Measurements from ENCODE around the gene RPS3A.
"Not testable (repeated sequence)": the region's sequence is repeated elsewhere in the genome, so short reads cannot be mapped to it uniquely, and the experiment has no call there.

The RPS3A gene

DNA sequence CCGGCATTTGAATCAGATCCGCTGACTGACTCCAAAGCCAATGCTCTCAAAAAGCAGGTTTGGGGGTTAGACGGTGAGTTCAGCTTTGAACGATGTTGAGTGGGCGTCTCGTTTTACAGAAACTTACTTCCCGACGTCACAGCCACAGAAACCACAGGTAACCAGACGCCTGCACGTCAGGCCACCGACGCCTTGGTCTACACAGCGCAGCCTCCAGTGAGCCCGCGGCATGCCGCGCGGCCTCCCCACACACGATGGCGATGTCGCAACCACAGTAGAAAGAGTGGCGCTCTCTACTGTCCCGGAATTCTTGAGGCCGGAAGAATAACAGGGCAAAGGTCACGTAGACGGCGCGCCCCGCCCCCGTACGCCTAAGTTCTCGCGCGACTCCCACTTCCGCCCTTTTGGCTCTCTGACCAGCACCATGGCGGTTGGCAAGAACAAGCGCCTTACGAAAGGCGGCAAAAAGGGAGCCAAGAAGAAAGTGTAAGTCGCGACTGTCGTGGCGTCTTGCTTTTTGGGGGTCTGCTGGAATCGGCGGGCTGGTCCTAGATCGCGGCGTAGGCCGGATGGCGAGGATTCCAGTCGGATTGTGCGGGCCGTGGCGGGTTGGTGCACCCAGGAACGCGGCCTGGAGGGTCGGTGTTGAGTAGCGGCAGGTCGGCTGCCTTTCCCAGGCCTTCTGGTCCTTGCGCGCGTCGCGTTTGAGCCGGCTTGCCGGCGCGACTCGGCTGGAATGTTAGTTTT lies at the start of gene RPS3A:
Gene RPS3A, plus strand, starts transcription at position 400 of the 747 bp plus-strand sequence. Its CDS starts 25 bp downstream, at position 425.
- DNase-seq: peak; percentile 99

DNA sequence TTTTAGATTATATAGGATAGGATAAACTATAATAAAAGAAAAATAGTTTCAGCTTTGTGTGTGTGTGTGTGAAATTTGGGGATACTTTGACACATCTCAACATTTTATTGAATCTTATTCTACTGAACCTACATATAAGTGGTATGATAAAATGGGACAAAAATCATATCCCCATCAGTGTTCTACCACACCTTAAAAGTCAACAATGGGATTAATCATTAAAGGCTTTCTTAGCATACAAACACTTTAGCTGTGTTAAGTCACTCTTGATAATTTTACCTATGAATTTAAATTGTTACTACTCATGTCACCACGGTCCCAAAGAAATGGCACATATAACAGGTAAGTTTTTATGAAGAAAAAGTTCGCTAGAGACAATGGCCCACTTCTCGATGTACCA lies 46.6 kb upstream of the RPS3A start:
- DNase-seq: no peak

DNA sequence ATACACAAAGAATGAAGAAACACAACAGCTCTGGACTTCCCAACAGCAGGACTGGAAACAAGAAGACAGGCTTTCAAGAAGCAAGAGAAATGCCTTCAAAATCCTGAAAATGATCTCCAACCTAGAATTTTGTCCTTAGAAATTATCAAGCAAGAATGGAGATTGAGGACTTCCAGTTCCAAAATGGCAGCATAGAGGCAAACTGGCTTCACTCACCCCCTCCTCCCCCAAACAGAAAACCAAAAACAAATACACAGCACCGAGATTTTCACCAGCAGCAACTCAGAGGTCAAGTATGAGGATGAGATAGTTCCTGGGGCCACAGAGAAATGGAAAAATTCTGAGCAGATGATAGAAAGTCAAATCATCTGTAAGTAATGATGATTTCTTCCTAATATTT lies 43.9 kb upstream of the RPS3A start:
- no peak for DNase-seq

DNA sequence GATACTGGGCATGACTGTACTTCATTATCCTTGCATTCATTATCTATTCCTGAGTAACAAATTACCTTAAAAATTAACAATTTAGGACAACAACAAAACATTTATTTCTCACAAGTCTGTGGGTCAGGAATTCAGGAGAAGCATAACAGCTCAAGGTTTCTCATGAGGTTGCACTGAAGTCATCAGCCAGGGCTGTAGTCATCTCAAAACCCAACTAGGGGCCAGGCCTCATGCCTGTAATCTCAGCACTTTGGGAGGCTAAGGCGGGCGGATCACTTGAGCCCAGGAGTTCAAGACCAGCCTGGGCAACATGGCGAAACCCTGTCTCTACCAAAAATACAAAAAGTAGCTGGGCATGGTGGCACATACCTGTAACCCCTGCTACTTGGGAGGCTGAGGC lies 36.3 kb upstream of the RPS3A start:
- DNase-seq: not testable (repeated sequence)

DNA sequence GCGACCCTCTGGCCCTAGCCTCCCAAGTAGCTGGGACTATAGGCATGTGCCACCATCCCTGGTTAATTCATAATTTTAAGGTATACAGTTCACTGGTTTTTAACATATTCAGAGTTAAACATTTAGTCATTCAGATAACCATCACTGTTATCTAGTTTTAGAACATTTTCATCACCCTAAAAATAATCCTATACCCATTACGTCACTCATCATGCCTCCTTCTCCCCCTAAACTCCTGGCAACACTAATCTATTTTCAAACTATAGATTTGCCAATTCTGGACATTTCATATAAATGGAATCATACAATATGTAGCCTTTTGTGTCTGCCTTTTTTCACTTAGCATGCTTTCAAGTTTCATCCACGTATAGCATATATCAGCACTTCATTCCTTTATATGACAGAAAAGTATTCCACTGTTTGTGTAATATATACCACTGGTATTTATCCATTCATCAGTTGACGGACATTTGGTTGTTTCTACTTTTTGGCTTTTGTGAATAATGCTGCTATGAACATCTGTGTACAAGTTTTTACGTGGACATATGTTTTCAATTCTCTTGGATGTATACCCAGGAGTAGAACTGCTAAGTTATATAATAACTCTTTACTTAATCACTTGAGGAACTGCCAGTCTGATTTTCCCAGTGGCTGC lies 32.0 kb upstream of the RPS3A start:
- DNase-seq: no peak

DNA sequence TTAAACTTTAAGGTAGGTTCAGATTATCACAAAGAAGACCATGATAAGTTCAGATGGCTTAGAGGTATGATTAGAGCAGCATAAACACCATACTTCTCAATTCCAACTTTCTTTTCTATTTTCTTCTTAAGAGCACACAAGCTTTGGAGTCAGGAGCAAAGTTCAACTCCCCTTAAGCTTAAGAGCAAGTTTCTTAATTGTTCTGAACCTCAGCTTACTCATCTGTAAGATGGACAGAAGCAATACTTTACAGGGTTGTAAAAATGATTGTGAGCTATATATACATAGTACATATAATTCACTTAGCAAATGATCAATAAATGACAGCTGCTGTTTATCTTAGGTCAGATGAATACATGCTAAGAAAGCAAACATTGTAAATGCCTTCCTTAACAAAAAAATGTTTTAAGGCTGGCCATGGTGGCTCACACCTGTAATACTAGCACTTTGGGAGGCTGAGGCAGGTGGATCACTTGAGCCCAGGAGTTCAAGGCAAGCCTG lies 25.0 kb upstream of the RPS3A start:
- no peak for DNase-seq

DNA sequence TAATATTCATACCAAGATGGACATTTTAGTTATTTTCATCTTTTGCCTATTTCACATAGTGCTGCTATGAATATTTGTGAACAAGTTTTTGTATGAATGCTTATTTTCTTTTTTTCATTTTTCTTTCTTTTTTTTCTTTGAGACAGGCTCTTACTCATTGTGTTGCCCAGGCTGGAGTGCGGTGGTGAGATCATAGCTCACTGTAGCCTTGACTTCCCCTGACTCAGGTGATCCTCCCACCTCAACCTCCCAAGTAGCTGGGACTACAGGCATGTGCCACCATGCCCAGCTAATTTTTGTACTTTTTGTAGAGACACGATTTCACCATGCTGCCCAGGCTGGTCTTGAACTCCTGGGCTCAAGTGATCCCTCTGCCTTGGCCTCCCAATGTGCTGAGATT lies 21.4 kb upstream of the RPS3A start:
- not testable (repeated sequence) for DNase-seq

DNA sequence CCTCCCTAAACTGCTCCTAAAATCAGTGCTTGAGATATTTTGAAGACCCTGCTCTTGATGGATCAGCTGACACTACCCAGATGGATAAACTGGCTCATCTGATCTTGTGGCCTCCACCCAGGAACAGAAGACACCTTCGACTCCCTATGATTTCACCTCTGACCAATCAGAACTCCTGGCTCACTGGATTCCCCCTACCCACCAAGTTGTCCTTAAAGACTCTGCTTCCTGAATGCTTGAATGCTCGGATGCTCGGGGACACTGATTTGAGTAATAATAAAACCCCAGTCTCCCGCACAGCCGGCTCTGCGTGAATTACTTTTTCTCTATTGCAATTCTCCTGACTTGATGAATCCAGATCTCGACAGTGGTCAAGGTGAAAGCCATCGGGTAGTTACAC lies 12.0 kb upstream of the RPS3A start:
- no peak for DNase-seq

DNA sequence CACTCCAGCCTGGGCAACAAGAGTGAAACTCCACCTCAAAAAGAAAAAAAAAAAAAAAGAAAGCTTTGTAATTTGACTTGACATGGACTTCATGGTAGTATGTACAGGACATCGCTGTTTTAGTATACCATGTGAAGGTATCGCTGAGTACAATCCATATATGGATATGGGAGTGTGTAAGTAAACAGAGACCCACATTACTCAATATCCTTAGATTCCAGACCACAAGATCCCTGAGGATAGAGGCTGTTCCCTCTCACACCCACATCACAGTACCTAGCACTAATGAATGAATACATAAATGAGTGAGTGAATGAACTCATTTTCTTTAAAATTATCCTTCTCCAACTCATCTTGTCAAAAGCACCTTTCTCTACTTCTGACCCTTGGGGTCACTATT lies 8.4 kb upstream of the RPS3A start:
- DNase-seq: no peak

DNA sequence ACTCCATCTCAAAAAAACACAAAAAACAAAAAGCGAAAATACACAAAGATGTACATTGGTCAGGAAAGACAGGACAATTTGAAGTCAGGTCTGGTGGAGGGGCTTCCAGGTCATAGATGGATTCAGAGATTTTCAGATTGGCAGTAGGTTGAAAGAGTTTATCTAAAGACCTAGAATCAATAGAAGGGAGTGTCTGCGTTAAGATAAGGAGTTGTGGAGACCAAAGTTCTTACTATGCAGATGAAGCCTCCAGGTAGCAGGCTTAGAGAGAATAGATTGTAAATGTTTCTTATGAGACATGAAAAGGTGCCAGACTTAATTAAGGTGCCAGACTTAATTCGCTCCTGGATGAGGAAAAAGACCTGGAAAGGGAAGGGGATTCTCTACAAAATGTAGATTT lies 6.9 kb upstream of the RPS3A start:
- DNase-seq: no peak

DNA sequence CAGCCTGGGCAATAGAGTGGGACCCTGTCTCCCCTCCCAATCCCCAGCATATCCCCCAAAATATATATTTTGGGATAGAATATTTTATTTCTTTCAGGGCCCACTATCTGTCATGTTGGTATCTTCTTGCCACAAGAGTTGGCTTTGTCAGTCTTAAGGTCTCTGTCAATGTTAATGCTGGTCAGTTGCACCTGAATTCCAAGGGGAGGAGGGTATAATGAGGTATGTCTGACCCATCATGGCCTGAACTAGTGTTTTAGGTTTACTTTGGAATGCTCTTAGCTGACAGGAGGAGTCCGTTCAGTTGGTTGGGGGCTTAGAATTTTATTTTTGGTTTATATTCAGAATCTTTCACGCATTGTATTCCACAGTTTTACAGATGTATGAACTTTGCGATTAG lies 6.2 kb upstream of the RPS3A start:
- DNase-seq: no peak

DNA sequence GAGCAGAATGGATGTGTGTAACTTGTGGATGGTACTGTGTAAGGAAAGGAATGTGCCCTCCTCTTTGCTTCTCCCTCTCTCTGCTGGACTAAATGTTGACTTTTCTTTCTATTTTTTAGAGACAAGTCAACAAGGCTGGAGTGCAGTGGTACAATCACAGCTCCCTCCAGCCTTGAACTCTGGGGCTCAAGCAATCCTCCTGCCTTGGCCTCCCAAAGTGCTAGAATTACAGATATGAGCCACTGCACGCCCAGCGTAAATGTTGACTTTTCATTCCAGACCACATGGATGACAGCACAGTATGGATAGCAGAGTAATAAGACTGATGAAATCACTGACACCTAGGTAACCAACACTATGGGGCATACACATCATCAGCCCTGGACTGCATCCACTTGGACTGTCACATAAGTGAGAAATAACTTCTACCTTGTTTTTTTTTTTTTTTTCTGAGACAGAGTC lies 5.1 kb upstream of the RPS3A start:
- DNase-seq: no peak

DNA sequence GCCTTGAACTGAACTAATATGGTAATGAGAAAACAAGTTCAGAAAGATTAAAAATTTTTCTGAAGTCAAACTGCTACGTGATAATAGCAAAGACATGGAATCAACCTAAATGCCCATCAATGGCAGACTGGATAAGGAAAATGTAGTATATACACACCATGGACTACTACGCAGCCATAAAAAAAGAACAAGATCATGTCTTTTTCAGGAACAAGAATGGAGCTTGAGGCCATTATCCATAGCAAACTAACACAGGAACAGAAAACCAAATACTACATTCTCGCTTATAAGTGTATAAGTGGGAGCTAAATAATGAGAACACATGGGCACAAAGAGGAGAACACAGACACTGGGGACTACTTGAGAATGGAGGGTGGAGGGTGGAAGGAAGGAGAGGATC lies 4.3 kb upstream of the RPS3A start:
- no peak for DNase-seq

DNA sequence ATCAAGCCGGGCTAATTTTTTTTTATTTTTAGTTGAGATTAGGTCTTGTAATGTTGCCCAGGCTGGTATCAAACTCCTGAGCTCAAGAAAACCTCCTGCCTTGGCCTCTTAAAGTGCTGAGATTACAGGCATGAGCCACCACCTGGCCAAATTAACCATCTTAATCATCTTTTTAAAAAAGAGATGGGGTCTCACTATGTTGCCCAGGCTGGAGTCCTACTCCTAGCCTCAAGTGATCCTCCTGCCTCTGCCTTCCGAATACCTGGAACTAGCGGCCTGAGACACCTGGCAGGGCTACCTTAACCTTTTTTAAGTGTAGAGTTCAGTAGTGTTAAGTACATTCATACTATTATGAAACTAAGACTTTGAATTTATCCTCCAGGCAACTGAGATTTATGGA lies 1.7 kb upstream of the RPS3A start:
- DNase-seq: no peak

DNA sequence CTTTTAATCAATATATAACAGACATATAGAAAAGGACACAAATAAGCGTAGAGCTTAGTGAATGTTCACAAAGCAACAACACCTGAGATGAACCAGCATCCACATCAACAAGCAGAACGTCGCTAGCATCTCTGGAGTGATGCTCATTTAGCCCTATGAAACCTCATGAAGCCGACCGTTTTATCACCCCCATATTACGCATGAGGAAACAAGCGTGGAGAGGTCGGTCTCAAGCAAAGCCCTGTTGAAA lies 524 bp upstream of the RPS3A start:
- no peak for DNase-seq

DNA sequence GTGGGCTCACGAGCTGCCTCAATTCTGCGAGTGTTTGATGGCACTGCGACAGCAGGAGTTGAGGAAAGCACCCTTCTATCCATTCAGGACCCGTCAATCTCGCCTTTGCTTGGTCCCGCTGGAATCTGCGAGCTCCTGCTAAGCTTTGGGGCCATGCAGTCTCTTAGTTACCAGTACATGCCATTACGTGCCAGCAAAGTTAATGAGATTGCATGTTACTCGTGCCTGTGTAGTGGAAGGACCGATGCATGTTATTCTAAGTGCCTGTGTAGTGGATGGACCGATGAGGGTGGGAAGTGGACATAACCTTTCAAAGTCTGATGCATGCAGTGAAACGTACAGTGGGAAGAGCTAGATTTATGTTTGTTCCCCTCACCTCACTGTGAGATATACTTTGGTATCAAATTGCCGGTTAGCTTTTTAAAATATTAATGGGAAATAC lies 569 bp downstream of the RPS3A start:
- DNase-seq: peak; percentile 62

DNA sequence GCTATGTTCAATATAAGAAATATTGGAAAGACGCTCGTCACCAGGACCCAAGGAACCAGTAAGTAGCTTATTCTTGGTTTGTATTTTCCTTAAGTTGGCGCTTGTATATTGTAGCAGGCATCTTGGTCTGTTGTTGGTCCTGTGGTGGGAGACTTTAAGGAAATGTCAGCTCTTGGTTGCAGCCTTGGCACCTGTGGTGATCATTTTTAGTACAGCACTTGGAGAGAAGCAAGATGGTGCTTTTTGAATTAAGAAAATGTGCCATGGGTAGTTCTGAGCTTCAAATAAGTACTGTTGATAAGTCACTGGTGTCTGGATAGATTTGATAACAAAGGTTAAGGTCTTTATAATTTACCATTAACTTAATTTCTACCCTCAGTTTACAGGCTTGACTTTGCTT lies 1.1 kb downstream of the RPS3A start:
- no peak for DNase-seq

DNA sequence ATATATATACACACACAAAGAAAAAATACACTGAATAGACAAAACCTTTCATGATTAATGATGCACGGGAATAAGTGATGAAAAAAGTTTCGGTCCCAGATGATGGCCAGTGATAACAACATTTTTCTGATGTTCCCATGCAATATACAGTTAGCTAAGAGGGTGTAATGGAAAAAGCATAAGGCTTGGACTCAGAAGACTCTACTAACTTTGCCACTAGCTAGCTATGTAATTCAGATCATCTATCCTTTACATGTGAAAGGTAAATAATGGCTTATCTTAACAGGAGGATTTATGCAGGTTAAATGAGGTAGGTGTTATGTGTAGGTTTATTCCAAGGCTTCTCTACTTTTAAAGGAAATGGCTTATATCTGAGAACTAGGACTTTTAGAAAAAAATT lies 4.3 kb downstream of the RPS3A start:
- no peak for DNase-seq

DNA sequence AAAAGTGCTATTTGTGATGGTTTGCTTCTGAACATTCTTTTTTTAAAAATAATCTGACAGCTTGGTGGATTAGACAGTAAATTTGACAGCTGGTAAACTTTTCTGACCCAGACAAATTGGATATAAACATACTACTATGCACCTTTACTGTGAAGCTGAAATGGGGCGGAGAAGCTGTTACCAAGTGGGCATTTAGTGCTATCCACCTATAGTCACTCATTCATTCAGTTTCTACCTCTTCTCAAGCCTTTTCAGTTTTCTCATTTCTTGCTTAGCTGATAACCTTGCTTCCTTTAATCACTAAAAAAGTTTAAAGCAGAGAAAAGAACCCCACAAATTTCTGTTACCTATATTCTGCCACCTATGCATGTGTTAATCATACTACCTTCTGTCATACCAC lies 5.2 kb downstream of the RPS3A start:
- DNase-seq: no peak

DNA sequence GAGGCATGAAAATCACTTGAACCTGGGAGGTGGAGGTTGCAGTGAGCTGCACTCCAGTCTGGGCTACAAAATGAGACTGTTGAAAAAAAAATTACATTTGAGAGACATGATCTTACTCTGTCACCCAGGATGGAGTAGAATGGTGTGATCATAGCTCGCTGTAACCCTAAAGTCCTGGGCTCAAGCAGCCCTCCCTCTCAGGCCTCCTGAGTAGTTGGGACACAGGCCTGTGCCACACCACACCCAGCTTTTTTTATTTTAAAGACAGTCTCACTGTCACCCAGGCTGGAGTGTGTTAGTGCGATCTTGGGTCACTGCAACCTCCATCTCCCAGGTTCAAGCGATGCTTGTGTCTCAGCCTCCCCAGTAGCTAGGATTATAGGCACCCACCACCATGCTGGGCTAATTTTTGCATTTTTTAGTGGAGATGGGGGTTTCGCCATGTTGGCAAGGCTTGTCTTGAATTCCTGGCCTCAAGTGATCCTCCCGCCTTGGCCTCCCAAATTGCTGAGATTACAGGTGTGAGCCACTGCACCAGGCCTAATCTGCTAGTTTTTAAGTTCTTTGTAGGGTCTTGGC lies 6.1 kb downstream of the RPS3A start:
- no peak for DNase-seq

DNA sequence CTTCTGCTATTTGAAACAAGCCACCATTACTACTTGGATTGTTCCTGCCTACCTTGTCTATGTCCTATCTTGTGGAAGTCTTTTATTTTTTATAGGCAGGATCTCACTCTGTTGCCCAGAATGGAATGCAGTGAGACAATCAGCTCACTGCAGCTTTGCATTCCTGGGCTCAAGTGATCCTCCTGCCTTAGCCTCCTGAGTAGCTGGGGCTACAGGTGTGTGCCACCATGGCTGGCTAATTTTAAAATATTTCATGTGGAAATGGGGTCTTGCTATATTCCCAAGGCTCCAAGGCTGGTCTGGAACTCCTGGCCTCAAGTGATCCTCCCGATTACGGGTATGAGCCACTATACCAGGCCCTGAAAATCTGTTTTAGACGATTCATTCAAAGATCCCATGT lies 7.6 kb downstream of the RPS3A start:
- no peak for DNase-seq

DNA sequence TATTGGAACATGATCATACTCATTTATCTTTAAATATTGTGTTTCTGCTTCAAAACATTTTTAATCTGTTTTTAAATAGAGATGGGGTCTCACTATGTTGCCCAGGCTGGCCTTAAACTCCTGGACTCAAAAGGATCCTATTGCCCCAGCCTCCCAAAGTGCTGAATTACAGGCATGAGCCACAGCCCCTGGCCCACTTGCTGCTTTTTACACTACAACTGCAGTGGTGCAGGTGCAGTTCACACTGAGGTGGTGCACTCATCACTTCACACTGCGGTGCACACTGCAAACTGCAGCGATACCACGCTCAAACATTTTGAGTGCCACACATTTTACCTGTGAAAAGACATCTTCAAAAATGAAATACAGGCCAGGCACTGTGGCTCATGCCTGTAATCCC lies 10.8 kb downstream of the RPS3A start:
- no peak for DNase-seq

DNA sequence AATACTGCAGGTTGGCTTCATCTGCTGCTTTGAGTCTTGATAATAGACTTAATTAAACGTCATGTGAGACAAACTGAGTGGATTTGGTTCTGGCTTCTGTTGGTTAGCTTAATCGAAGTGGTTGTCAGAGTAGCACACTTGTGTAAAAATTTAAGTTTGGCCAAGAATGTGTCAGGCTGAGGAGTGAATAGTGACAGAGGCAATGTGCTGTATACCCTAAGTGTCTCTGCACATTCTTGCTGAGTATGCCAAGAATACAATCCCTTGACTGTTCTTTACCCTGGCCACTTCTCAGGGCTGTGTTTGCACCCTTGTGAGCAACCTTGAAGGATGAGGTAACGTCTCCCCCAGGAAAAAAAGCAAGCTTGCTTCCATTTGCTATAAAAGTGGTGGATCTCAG lies 14.9 kb downstream of the RPS3A start:
- DNase-seq: no peak

DNA sequence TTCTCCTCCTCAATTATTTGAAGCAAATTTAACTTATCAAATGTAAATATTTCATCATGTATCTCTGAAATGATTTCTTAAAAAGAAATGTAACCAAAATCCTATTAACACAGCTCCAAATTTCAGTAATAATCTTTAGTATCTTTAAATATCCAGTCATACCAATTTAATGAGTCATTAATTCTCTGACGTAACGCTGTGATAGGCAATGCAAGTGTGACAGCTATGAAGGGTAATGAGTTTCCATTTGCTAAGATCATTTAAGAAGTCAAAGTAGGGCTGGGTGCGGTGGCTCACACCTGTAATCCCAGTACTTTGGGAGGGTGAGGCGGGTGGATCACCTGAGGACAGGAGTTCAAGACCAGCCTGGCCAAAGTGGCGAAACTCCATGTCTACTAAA lies 15.6 kb downstream of the RPS3A start:
- no peak for DNase-seq
